ENCODE results near the gene H6PD.

The H6PD gene

DNA sequence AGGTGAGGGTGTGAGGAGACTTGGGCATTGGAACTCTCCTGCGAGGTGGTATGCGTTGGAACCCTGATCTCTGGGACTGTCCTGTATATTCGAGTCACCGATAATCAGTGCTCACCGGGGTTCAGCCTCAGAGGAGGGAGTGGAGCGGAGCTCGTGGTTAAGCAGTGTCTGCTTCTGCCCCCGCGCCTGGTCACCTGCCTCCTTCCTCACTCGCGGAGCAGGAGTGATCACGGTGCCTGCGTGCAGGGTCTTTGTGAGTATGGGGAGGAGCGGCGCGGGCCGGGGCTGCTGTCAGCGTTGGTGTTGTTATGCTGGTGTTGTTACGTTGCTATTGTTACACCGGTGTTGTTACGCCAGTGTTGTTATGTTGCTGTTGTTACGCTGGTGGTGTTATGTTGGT is 23.3 kb downstream of the H6PD start:
- DNase-seq (ENCODE audit: low read depth), result no peak

DNA sequence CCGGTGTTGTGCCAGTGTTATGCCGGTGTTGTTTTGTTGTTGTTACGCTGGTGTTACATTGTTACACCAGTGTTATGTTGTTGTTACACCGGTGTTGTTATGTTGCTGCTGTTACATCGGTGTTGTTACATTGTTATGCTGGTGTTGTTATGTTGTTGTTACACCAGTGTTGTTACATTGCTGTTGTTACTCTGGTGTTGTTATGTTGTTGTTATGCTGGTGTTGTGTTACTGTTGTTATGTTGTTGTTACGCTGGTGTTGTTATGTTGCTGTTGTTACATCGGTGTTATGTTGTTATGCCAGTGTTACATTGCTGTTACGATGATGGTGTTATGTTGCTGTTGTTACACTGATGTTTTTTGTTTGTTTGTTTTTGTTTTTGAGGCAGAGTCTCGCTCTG is 24.1 kb downstream of the H6PD start:
- no peak for DNase-seq (ENCODE audit: low read depth)

DNA sequence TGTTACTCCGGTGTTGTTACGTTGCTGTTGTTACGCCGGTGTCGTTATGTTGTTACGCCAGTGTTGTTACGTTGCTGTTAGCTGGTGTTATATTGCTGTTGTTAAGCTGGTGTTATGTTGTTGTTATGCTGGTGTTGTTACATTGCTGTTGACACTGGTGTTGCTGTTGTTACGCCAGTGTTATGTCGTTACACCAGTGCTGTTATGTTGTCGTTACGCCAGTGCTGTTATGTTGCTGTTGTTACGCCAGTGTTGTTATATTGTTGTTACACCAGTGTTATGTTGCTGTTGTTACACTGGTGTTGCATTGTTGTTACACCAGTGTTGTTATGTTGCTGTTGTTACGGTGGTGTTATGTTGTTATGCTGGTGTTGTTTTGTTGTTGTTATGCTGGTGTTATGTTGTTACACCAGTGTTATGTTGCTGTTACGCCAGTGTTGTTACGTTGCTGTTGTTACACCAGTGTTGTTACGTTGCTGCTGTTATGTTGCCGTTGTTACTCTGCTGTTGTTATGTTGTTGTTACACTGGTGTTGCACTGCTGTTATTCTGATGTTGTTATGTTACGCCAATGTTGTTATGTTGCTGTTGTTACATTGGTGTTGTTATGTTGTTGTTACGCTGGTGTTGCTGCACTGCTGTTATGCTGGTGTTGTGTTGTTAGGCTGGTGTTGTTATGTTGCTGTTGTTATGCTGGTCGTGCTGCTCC is 25.6 kb downstream of the H6PD start:
- no peak for DNase-seq (ENCODE audit: low read depth)

DNA sequence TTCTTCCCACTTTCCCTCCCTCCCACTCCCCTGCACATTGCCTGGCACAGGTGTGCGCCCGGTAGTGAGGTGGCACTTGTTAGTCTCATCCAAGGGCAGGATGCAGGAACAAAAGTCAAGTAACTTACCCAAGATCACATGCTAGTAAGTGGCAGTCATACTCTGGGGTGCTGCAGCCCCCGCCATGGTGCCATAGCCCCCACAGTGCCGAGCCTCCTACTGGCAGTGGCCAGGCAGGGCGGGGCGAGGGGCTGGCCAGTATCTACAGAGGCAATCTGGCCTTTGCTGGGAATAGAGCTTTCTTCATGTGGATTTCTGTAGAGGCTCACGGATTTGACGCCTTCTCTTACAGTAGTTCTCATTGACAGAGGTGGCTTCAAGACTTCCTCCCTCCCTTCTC is 26.9 kb downstream of the H6PD start:
- no peak for DNase-seq (ENCODE audit: low read depth)

DNA sequence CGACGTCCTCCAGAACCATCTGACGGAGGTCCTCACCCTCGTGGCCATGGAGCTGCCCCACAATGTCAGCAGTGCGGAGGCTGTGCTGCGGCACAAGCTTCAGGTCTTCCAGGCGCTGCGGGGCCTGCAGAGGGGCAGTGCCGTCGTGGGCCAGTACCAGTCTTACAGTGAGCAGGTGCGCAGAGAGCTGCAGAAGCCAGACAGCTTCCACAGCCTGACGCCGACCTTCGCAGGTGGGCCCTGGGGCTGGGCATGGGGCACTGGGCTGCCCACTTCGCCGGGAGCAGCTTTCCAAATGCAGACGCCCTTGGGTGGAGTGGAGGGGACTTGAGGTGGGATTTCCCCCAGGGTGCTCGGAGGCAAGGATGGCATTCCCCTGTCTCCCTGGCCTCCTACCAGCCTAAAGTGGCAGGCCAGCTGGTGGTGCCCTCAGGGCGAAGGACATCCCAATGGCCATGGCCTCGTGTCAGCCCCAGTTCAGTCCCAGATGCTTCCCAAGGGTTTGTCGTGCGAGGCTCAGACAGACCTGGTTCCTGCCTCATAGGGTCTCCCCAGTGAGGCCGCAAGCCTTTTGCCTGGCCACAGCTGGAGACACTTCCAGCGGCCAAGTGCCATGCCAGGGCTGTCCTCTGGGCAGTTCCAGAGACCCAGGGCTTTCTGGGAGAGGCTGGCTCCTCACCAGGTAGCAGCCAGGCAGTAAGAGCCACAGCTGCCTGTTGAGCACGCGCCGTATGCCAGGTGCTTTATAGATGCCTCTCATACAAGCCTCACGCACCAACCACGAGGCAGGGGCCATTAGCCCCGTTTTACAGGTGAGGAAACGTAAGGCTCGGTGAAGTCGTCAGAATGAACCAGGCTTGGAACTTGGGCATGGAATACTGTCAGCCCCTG is 27.8 kb downstream of the H6PD start:
- no peak for DNase-seq (ENCODE audit: low read depth)

DNA sequence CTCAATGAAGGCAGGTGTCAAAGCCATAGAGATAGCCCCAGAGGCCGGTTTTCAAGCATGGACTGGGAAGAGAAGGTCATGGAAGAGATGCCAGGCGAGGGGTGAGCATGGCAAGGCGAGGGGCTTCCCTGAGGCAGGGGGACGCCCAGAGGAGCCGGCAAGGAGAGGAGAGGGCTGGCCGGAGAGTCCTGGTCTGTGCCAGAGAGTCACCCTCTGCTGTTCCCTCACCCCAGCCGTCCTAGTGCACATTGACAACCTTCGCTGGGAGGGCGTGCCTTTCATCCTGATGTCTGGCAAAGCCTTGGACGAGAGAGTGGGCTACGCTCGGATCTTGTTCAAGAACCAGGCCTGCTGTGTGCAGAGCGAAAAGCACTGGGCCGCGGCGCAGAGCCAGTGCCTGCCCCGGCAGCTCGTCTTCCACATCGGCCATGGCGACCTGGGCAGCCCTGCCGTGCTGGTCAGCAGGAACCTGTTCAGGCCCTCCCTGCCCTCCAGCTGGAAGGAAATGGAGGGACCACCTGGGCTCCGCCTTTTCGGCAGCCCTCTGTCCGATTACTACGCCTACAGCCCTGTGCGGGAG is 28.8 kb downstream of the H6PD start:
- no peak for DNase-seq (ENCODE audit: low read depth)

DNA sequence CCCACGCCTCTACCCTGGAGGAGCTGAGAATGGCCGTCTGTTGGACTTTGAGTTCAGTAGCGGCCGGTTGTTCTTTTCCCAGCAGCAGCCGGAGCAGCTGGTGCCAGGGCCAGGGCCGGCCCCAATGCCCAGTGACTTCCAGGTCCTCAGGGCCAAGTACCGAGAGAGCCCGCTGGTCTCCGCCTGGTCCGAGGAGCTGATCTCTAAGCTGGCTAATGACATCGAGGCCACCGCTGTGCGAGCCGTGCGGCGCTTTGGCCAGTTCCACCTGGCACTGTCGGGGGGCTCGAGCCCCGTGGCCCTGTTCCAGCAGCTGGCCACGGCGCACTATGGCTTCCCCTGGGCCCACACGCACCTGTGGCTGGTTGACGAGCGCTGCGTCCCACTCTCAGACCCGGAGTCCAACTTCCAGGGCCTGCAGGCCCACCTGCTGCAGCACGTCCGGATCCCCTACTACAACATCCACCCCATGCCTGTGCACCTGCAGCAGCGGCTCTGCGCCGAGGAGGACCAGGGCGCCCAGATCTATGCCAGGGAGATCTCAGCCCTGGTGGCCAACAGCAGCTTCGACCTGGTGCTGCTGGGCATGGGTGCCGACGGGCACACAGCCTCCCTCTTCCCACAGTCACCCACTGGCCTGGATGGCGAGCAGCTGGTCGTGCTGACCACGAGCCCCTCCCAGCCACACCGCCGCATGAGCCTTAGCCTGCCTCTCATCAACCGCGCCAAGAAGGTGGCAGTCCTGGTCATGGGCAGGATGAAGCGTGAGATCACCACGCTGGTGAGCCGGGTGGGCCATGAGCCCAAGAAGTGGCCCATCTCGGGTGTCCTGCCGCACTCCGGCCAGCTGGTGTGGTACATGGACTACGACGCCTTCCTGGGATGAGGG is 29.7 kb downstream of the H6PD start:
- DNase-seq (ENCODE audit: low read depth), result no peak

DNA sequence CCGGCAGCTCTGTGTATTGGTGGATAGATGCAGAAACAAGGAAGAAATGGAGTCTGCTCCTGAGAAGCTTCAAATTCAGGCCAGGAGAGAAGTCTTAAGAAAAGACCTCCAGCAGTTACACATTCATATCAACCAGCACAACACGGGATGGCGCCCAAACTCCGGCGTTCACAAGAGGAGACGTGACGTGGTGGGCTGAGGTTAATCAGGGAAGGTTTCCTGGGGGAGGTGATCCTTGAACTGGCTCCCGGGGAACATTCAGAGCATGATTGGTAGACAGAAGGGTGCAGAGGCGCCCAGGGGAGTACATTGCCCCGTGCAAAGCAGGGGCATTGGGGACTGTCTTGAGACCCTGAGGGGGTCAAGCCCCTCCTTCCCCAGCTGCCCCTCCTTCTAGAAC is 30.5 kb downstream of the H6PD start:
- no peak for DNase-seq (ENCODE audit: low read depth)

DNA sequence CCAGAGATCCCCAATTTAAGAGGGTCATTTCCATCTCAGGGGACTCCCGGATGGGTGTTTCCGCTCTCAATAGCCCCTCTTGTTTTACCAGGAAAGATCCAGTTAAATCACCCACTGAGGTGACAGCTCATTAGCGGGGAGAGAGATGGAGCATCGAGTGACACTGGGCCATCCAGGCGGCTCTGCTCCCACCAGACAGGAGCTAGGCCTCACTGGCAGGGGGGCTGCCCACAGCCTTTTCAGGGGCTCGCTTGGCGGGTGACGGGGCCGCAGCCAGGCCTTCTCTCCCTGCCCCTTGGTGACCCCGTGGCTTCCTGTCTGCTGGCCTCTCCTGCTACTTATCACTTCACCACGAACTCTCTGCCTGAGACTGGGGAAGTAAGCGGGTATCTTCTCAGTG is 31.4 kb downstream of the H6PD start:
- no peak for DNase-seq (ENCODE audit: low read depth)

DNA sequence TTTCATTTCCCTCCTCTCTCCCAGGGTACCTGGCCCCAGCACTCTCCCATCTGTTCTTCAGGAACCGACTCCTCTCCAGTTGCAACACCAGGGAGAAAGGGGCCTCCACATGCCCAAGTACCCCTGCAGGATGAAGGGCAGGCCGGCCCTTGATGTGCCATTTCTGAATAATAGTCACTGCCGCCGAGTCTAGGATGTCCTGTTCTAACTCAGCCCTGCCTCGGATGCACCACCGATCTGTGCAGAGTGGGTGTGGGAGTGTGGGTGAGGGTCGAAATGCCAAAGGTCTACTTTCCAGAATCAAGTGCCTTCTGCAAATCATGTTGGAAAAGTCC is 32.7 kb downstream of the H6PD start:
- no peak for DNase-seq (ENCODE audit: low read depth)

DNA sequence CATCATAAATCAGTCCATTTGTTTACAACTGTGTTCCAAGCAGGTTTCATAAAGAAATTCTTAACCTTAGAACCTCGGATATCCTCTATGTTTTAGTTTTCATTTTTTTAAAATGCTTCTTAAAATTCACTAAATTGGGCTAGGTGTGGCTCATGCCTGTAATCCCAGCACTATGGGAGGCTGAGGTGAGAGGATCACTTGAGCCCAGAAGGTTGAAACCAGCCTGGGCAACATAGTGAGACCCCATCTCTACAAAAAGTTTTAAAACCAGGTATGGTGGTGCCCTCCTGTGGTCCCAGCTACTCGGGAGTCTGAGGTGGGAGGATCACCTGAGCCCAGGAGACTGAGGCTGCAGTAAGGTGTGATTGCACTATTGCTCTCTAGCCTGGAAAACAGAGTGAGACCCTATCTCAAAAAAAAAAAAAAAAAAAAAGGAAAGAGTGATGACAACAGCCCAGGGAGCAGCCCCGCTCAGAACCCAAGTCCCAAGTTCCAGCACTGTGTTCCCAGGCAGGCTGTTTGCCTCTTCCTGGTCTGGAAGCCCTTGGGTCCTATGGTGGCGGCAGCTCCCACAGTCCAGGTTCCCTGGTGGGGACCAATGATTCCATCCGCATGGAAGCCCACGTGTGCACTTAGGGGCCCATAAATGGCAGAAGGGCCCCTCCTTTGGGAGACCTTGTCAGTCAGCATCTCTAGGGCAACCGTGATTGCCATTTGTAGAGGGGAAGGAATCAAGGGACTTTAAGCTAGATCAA is 33.4 kb downstream of the H6PD start:
- DNase-seq (ENCODE audit: low read depth), result no peak

DNA sequence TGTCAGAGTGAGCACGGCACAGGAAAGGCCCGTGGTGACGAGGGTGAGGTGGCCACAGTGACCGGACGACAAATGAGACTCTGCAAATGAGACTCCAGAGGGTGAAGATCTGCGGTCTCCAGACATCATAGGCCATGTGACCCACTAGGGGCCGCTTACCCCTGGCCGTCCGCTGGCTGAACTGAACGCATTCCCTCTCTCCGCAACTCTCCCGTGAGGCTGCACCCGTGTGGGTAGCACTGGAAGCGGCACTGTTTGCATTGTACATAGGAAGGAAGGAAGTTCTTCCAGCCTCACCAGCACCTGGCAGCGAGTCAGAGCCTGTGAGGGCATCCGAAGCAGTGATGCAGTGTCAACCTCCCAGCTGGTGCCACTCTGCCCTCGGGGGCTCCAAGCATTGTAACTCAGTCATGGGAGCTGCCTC is 34.5 kb downstream of the H6PD start:
- no peak for DNase-seq (ENCODE audit: low read depth)

DNA sequence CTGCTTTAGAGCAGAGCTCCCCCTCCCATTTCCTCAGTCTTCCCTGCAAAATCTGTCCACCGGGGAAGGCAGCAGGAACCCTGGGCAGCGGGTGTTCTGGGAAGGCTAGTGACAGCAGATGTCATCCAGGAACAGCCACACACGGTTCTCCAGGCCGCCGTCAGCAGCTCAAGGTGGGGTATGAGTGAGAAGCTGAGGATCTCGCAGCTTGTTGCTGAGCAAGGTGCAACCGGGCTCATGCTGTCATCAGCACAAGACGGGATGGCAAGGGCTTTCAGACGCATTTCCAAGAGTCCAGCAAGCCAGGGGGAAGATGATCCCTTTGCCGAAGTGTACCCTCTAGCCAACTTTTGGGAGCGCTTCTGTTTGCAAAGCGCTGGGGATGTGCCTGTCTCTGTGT is 35.1 kb downstream of the H6PD start:
- DNase-seq (ENCODE audit: low read depth), result no peak

DNA sequence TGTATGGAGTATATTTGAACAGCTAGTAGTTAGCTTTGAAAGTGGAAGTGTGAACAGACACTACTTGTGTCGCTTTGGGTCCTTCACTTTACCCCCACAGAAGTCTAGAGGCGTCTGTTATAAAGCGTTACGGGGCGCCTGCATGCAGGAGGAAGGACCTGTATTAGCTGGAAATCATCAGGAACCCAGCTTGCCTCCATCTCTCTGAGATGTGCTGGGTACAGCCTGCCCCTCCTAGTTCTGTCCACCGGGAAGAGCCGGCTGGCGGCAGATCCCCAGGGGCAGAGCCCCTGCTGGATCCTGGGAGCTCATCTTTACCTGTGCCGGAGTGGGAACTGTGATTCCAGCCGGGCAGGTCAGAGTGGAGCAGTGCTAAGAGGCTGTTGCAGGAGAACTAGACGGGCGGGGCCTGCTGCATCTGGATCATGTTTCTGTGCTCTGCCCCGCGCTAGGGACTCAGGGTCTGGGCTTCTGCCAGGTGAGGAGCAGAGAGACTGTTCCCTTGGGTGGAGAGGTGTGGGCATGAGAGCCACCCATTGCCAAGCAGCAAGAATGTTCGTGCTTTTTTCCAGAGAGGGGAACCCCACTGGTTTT is 35.8 kb downstream of the H6PD start:
- DNase-seq (ENCODE audit: low read depth), result no peak

DNA sequence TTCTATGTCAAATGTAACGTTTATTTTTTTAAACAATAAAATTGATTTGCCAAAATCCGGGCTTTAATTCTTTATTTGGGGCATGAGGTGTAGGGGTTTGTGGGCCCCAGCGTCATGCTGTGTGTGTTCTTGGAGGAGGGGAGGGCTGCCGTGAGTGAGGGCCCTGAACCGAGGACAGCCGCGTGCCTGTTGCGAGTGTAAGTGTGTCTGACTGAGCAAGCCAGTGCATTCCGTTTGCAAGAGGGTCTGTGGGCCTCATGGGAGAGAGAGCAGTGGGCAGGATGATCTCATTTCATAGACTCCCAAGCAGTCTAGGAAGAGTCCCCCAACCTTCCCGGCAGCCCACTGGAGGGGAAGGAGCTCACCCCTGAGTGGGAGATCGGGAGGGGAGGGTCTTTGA is 36.7 kb downstream of the H6PD start:
- DNase-seq (ENCODE audit: low read depth), result no peak

DNA sequence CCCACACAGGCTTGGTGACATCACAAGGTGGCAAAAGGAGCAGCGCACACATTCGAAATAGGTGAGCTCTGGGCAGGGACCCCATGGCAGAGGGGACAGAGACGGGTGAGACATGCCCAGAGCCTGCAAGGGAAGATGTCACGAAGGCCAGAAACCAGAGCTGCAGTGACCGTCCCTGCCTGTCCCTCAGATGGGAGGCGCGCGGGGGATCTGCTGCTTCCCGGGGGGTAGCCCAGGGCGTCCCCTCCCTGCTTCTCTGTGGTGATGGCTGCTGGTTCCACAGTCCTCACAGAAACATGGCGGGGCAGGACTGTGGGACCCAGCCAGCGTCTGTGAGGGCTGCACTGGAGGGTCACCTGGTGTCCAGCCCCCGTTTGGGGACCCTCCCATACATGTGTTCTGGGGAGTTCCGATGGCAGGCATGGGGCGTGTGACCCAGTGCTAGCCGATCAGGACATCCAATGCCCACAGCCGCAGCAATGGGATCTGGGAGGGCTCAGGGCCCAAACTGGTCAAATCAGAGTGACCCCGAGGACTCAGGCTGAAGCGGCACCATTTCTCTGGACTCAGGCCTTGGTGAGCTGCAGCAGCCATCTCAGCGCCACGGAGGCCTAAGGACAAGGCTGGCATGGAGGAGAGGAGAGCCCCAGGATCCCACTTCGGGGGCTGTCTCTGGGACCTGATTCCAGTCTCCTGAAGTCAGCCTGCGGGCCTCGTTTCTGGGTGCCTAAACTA is 37.5 kb downstream of the H6PD start:
- no peak for DNase-seq (ENCODE audit: low read depth)

DNA sequence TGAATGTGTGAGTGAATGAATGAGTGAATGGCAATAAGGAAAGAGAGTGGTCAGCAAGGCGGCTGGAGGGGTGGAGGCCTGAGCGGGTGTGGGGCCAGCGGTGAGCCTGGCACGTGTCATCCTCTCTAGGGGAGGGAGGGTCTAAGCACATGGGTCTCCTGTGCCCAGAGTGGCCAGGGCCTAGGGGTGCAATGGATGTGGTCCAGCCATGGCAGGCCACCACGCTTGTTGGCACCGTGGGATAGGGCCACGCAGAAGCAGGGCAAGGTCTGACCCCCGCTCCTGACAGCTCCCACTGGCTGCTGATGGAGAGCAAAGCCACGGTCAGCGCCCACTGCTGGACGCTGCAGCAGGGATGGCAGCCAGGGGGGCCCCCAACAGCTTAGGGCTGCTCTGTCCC is 38.6 kb downstream of the H6PD start:
- DNase-seq (ENCODE audit: low read depth), result no peak

DNA sequence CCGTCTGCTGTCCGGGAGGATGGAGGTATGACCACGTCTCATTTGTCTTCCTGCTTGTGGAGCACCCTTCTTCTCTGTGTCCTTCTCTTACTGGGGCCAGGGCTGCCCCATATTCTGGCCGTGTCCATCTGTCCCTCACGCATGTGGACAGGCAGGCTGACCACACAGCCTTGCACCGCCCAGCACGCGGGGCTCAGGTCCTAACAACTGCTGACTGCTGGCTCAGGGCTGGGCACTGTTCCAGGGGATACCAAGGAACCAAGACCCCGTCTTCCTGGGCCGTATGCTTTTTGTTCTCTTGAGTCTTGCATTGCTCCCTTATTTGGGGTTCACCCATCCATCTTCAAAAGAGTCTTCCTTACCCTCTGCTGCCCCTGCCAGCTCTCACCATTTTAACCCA is 40.6 kb downstream of the H6PD start:
- no peak for DNase-seq (ENCODE audit: low read depth)

DNA sequence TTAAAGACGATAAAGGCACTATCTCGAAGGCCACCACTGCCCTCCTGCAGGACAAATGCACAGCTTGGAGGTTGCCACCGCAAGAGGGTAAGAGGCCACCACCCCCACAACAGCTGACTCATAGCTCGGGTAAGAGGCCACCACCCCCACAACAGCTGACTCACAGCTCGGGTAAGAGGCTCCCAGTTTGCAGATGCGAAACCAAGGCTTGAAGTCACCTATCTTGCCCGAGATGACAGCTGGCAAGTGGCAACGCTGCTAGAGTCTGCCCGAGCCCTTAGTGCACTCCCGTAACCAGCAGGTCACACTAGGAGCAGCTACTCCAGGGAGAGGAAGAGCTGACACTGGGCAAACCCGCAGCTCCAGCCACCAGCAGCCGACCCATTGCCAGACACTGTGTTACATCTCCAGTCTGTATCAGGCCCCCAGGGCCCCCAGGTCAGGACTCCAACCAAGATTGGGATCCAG is 41.0 kb downstream of the H6PD start:
- peak; percentile 55 for DNase-seq (ENCODE audit: low read depth)

DNA sequence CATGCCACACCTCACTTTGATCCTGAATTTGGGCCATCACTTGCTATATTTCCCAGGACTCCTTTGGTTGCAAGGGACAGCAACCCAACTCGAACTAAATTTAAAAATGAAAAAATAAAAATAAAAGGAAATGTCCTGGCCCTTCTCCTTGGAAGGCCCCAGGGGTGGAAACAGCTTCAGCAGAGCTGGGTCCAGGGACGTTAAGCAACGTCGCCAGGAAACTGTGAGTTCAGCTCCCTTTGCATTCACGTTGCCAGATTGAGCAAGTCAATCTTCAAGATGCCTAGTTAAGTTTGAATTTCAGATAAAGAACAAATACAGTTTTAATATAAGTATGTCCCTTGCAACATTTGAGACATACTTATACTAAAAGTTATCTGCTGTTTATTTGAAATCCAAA is 43.5 kb downstream of the H6PD start:
- no peak for DNase-seq (ENCODE audit: low read depth)
